ENCODE measurements around the gene BRD3OS.
"Not testable (repeated sequence)": the region's sequence is repeated elsewhere in the genome, so short reads cannot be mapped to it uniquely, and the experiment has no call there.

Gene BRD3OS

DNA sequence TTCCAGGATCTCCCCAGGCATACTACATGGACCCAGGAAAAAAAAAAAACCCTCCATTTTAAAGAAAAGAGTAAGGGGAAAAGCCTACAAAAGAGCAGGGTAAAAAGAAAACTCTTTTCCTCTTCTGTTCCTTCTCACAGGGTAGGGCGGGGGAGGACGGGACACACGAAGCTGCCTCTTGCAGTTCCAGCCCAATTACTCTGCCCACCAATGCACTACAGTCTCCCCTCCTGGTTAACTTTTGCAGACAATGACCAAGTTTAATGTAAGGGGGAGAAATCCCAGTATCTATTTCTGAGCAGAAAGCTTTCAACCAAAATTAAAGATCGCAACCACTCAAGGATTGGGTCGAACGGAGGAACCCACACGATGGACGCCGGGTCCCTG lies 41.2 kb downstream of the BRD3OS start:
- DNase-seq: no peak

DNA sequence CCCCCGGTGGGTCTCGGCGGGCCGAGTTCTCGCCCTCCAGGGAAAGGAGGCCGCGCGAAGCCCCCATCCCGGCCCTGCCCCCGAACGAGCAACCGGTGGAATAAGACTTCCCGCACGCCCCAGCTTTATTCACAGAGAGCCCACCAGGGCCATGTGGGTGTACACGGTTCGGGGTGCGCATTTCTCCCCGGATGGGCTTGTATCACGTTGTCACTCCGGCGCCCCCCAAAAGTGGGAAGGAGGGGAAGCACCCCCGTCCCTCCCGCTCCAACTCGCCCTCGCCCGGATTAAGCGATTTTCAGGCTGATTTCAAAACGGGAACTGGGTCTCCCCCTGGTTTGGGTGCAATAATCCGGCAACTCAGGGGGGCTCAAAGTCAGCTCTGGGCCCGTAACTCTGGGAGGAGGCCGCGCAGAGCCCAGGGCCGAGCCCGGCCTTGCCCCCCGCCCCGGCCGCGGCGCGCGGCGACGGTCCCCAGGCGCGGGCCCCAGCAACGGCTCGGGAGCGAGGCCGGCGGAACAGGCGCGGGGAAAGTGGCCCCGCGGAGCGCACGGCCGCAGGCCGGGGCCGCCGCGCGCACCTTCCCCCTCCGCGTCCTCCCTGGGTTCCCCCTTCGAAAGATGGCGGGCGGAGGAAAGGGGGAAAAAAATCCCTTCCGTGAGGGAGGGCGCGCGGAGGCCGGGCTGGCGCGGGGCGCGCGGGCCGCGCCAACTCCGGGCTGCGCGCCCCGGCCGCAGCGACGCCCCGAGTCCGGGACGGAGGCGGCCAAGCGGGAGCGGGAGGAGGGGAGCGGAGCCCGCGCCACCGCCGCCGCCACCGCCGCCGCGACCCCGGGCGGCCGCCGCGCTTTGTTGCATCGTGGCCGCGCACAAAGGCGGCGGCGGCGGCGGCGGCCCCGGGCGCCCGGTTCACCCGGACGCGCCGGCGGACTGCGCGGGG lies 41.9 kb downstream of the BRD3OS start:
- DNase-seq: no peak

- DNase-seq: peak; percentile 89
These were observed 42.8 kb downstream of the BRD3OS start, which contains the start of gene BRD3 for GRCh38 chr9:134067904-134068743. Gene BRD3 (minus strand): TSS chr9:134068026. CDS start chr9:134053477, 14,549 bp downstream.

DNA sequence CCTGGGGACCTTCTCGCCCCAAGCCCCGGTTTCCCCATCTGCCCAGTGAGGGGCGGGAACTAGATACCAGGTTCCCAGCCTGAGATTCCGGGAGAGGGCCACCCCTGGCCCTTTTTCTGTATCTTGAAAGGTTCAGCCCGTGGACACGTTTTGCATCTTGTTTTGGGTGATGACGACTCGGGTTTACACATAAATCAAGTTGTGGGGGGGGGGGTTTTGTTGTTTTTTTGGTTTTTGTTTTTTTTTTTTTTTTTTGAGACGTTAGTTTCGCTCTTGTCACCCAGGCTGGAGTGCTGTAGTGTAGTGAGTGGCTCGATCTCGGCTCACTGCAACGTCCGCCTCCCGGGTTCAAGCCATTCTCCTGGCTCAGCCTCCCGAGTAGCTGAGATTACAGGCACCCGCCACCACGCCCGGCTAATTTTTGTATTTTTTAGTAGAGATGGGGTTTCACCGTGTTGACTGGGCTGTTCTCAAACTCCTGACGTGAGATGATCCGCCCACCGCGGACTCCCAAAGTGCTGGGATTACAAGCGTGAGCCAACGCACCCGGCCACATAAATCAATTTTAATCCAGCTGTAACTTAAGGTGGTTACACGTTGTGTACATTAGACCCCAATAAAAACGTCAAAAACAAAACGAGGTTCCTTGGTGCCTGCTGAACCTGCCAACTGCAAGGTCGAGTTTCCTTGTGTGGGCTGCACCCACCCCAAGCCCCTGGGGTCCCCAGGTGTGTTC lies 43.6 kb downstream of the BRD3OS start:
- DNase-seq: no peak

- no peak for DNase-seq
These were observed 44.5 kb downstream of the BRD3OS start for GRCh38 chr9:134069480-134070399.

DNA sequence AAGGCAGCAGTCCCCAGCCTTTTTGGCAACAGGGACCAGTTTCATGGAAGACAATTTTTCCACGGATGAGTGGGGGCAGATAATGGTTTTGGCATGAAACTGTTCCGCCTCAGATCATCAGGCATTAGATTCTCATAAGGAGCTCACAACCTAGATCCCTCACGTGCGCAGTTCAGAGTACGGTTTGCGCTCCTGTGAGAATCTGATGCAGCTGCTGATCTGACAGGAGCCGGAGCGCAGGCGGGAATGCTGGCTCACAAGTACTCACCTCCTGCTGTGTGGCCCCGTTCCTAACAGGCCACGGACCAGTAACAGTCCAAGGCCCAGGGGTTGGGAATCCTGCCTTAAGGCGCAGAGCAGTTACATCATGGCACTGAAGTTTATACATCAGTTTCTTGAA lies 45.9 kb downstream of the BRD3OS start:
- DNase-seq: no peak

DNA sequence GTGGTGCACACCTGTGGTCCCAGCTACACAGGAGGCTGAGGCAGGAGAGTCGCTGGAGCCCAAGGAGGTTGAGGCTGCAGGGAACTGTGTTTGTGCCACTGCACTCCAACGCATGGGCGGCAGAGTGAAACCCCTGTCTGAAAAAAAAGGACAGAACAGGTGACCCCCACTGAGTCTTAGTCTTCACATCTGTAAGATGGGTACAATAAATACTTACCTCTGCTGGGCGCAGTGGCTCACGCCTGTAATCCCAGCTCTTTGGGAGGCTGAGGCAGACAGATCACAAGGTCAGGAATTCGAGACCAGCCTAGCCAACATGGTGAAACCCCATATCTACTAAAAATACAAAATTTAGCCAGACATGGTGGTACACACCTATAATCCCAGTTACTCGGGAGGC lies 47.4 kb downstream of the BRD3OS start:
- not testable (repeated sequence) for DNase-seq

DNA sequence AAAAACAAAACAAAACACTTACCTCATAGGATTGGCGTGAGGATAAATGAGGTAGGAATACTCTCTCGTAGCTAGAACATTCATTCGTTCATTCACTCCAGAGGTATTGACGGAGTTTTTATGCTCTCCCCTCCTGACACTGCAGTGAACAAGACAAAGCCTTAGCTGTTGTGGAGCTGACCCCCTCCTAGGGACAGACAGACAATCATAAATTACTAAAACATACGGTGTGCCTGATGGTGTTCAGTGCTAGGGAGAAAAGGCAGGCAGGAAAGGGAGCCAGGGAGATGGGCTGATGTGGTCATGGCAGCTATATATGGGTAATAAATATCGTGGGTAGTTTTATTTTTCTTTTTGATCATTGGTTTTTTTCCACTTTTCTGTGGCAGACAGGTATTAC lies 48.2 kb downstream of the BRD3OS start:
- no peak for DNase-seq

- not testable (repeated sequence) for DNase-seq
These were observed 50.4 kb downstream of the BRD3OS start for GRCh38 chr9:134075689-134076088.

GRCh38 chr9:134076644-134077043 lies 51.4 kb downstream of the BRD3OS start:
- no peak for DNase-seq
